ENCODE data around the gene ZFP91. TPM values are rescaled to one million over a fixed set of nuclear protein-coding genes. Genes with fewer than 3 reads are reported as not detected.

The ZFP91 gene
- total and polyA plus RNA-seq, 2 of the 13 experiments (the other 11 are each of a cell fraction or from before 2014, with no cell fraction given): 13.5 to 38.6 TPM

GRCh38 chr11:58608331-58608730 lies 29.5 kb downstream of the ZFP91 start:
- Histone ChIP-seq H3K79me2 (ENCODE audit: insufficient read depth, low read length) (peaks cover 63% of the 10 kb centered on the region), H3K4me1 (ENCODE audit: insufficient read depth, low read length) (peaks cover 22% of the 10 kb centered on the region), H4K20me1 (ENCODE audit: insufficient read depth, low read length) (peaks cover 2% of the 10 kb centered on the region; the same call in 1 of the 2 replicates), H2AFZ (ENCODE audit: low read length) (no peak overlapping the region), H3K4me2 (ENCODE audit: low read depth, low read length) (no peak overlapping the region), H3K9ac (ENCODE audit: insufficient read depth, low read depth, low read length) (no peak overlapping the region), H3K9me3 (ENCODE audit: low read length) (no peaks in the 10 kb centered on the region), H3K27ac (ENCODE audit: extremely low read length, insufficient read depth, low read length) (no peak overlapping the region), H3K27me3 (ENCODE audit: control insufficient read depth in 1 of 2, insufficient read depth in 2 of 2, low read length in 2 of 2) (no peaks in the 10 kb centered on the region), H3K36me3 (replicated peaks in 1 of 2; ENCODE audit: control insufficient read depth in 1 of 2, insufficient read depth in 2 of 2, low read length in 2 of 2) (peaks cover 8 to 45% of the 10 kb centered on the region in 2 experiments), H3K4me3 (replicated peaks in 1 of 3; ENCODE audit: insufficient read depth in 1 of 3, low read depth in 2 of 3, low read length in 3 of 3) (no peak overlapping the region)
- BruUV-seq (replicated peaks): no TSS peak
- in situ Hi-C loops (cut with HindIII; ENCODE audit: extremely low pct_ligation_motif_present, low pct_unique_long_range_greater_than_20kb) (no loop called here), intact Hi-C loops (cut with micrococcal nuclease; ENCODE audit: unreplicated experiment) (no loop called here)
- DNase-seq (ENCODE audit: low spot score) (no peak), ATAC-seq (no peak), FAIRE-seq (no peak)
- CTCF ChIA-PET (ENCODE audit: low intra/inter-chr PET ratio, low total read pairs): no interaction called here
- 87% methylated on average over 5 of the region's 5 CpGs for WGBS (ENCODE audit: low lambda C conversion rate)
- POLR2A ChIA-PET: no interaction called here
- no peak for TF ChIP-seq HNF1B (CRISPR knock-in tag; IDR thresholded peaks at IDR 0.05)
- no peak for TF ChIP-seq TBL1XR1 (IDR thresholded peaks at IDR 0.05; ENCODE audit: borderline replicate concordance, low read length, partially characterized antibody)
- TF ChIP-seq ZNF552 (CRISPR knock-in tag; IDR thresholded peaks at IDR 0.05; ENCODE audit: borderline replicate concordance): no peak
- TF ChIP-seq XRCC5 (optimal IDR thresholded peaks at IDR 0.05; ENCODE audit: low read length): no peak
- no peak for TF ChIP-seq ZNF652 (CRISPR knock-in tag; IDR thresholded peaks at IDR 0.05; ENCODE audit: borderline replicate concordance, low read depth)
- no peak for TF ChIP-seq ZNF34 (CRISPR knock-in tag; IDR thresholded peaks at IDR 0.05; ENCODE audit: borderline replicate concordance)
- TF ChIP-seq ZBTB7A (CRISPR knock-in tag; IDR thresholded peaks at IDR 0.05): no peak
- no peak for TF ChIP-seq BCL3 (CRISPR knock-in tag; IDR thresholded peaks at IDR 0.05)
- no peak for TF ChIP-seq ZNF180 (CRISPR knock-in tag; IDR thresholded peaks at IDR 0.05; ENCODE audit: borderline replicate concordance, low read depth)
